Trophoblast cell (in vitro differentiated cells and primary cell): ENCODE results near the gene CIITA.
"Not testable (repeated sequence)": the region's sequence is repeated elsewhere in the genome, so short reads cannot be mapped to it uniquely, and the experiment has no call there.

Experiments used
- DNase-seq, 2 donors: peaks; one replicate each; pipeline ENCODE4 v3.0.0-alpha.2; 2016
- H2AFZ ChIP-seq: 2 replicates; pipeline ENCODE4 v1.6.1; 2013; ENCODE audit warnings: low read length, moderate library complexity, mild to moderate bottlenecking; ENCODE audit not compliant: insufficient read depth, poor library complexity
- H2AK5ac ChIP-seq: 2 replicates; pipeline ENCODE4 v1.6.1; 2013; ENCODE audit warnings: mild to moderate bottlenecking, low read length
- H2BK120ac ChIP-seq: 2 replicates; pipeline ENCODE4 v1.6.1; 2013; ENCODE audit warnings: low read length, mild to moderate bottlenecking, moderate library complexity; ENCODE audit not compliant: insufficient read depth, poor library complexity
- H2BK12ac ChIP-seq: 2 replicates; pipeline ENCODE4 v1.6.1; 2013; ENCODE audit warnings: mild to moderate bottlenecking, low read length, moderate library complexity
- H2BK5ac ChIP-seq: 2 replicates; pipeline ENCODE4 v1.6.1; 2013; ENCODE audit warnings: low read length, low read depth, moderate library complexity, mild to moderate bottlenecking; ENCODE audit not compliant: poor library complexity
- H3K14ac ChIP-seq: 2 replicates; pipeline ENCODE4 v1.6.1; 2013; ENCODE audit warnings: mild to moderate bottlenecking, low read length
- H3K18ac ChIP-seq: 2 replicates; pipeline ENCODE4 v1.6.1; 2013; ENCODE audit warnings: mild to moderate bottlenecking, low read length
- H3K23ac ChIP-seq: 2 replicates; pipeline ENCODE4 v1.6.1; 2013; ENCODE audit warnings: low read length
- H3K27ac ChIP-seq: 2 replicates; pipeline ENCODE4 v1.5.1; 2013; ENCODE audit warnings: low read depth, mild to moderate bottlenecking, inconsistent platforms, low read length, moderate library complexity
- H3K27me3 ChIP-seq: 2 replicates; pipeline ENCODE4 v1.6.1; 2013; ENCODE audit warnings: inconsistent platforms, mild to moderate bottlenecking, low read length, moderate library complexity; ENCODE audit not compliant: insufficient read depth
- H3K36me3 ChIP-seq, 2 experiments: 1 replicate in 1 of 2; 2 replicates in 1 of 2; pipeline ENCODE4 v1.6.1; 2013; ENCODE audit warnings: low read length in 2 of 2, mild to moderate bottlenecking in 2 of 2, moderate library complexity in 1 of 2; ENCODE audit not compliant: insufficient read depth in 2 of 2, control insufficient read depth in 1 of 2
- H3K4ac ChIP-seq: 2 replicates; pipeline ENCODE4 v1.6.1; 2013; ENCODE audit warnings: low read depth, mild to moderate bottlenecking, low read length, moderate library complexity
- H3K4me1 ChIP-seq, 2 experiments: 1 replicate in 1 of 2; 2 replicates in 1 of 2; pipeline ENCODE4 v1.6.1; 2013; ENCODE audit warnings: low read length in 2 of 2, mild to moderate bottlenecking in 2 of 2, moderate library complexity in 1 of 2; ENCODE audit not compliant: insufficient read depth in 2 of 2, control insufficient read depth in 1 of 2
- H3K4me2 ChIP-seq: 2 replicates; pipeline ENCODE4 v1.6.1; 2013; ENCODE audit warnings: inconsistent platforms, mild to moderate bottlenecking, low read length, moderate library complexity
- H3K4me3 ChIP-seq: 2 replicates; pipeline ENCODE4 v1.5.1; 2013; ENCODE audit warnings: mild to moderate bottlenecking, low read depth, low read length, inconsistent platforms
- H3K79me1 ChIP-seq: one replicate; pipeline ENCODE4 v1.6.1; 2013; ENCODE audit warnings: low read length
- H3K79me2 ChIP-seq: 2 replicates; pipeline ENCODE4 v1.6.1; 2013; ENCODE audit warnings: low read length, mild to moderate bottlenecking; ENCODE audit not compliant: control insufficient read depth, insufficient read depth, poor library complexity
- H3K9ac ChIP-seq: 2 replicates; pipeline ENCODE4 v1.6.1; 2013; ENCODE audit warnings: mild to moderate bottlenecking, low read length
- H3K9me3 ChIP-seq: 2 replicates; pipeline ENCODE4 v1.6.1; 2013; ENCODE audit warnings: low read depth, mild to moderate bottlenecking, control low read depth, inconsistent platforms, low read length; ENCODE audit not compliant: insufficient read depth
- H4K12ac ChIP-seq: 2 replicates; pipeline ENCODE4 v1.6.1; 2013; ENCODE audit warnings: low read depth, mild to moderate bottlenecking, low read length, moderate library complexity
- H4K8ac ChIP-seq: 2 replicates; pipeline ENCODE4 v1.6.1; 2013; ENCODE audit warnings: low read depth, mild to moderate bottlenecking, low read length, moderate library complexity
- H4K91ac ChIP-seq: one replicate; pipeline ENCODE4 v1.6.1; 2013; ENCODE audit warnings: low read depth, mild to moderate bottlenecking, low read length, moderate library complexity
- WGBS: extraction: QIAGEN DNeasy Blood & Tissue Kit; methylation state at CpG from one replicate; pipeline ENCODE4 v1.1.7; 2013; ENCODE audit warnings: missing lambda C conversion rate; ENCODE audit not compliant: insufficient read length, insufficient coverage; ENCODE audit errors: extremely low coverage; 5-methylcytosine and 5-hydroxymethylcytosine counted together

CIITA gene

GRCh38 chr16:10923146-10923649 is 46.2 kb downstream of the CIITA start:
- Histone ChIP-seq H3K4me2 (no peak overlapping the region), H2BK120ac (no peak overlapping the region), H3K18ac (no peak overlapping the region), H2AK5ac (no peak overlapping the region), H3K79me1 (no peaks in the 10 kb centered on the region), H2BK12ac (no peak overlapping the region), H3K27ac (no peak overlapping the region), H4K91ac (no peak overlapping the region), H4K12ac (no peak overlapping the region), H3K4ac (no peak overlapping the region), H3K79me2 (no peaks in the 10 kb centered on the region), H3K4me3 (no peak overlapping the region), H3K9me3 (peaks cover 1% of the 10 kb centered on the region), H2AFZ (no peak overlapping the region), H4K8ac (no peak overlapping the region), H2BK5ac (no peak overlapping the region), H3K36me3 (peaks cover 18 to 30% of the 10 kb centered on the region in 2 experiments), H3K23ac (no peak overlapping the region), H3K4me1 (no peaks in the 10 kb centered on the region), H3K27me3 (no peaks in the 10 kb centered on the region), H3K14ac (no peak overlapping the region), H3K9ac (no peak overlapping the region)
- DNase-seq: no peak
- WGBS: no CpG with 5 or more reads among the region's 10 CpGs

- Histone ChIP-seq H3K23ac (no peak overlapping the region), H3K27me3 (no peaks in the 10 kb centered on the region), H4K8ac (no peak overlapping the region), H4K12ac (no peak overlapping the region), H3K4me1 (no peaks in the 10 kb centered on the region), H3K36me3 (peaks cover 22 to 33% of the 10 kb centered on the region in 2 experiments), H4K91ac (no peak overlapping the region), H2BK12ac (no peak overlapping the region), H3K18ac (no peak overlapping the region), H3K4me2 (no peak overlapping the region), H2BK120ac (no peak overlapping the region), H2AK5ac (no peak overlapping the region), H3K9me3 (peaks cover 1% of the 10 kb centered on the region), H2AFZ (no peak overlapping the region), H2BK5ac (no peak overlapping the region), H3K79me1 (no peaks in the 10 kb centered on the region), H3K9ac (no peak overlapping the region), H3K4me3 (no peak overlapping the region), H3K4ac (no peak overlapping the region), H3K27ac (no peak overlapping the region), H3K14ac (no peak overlapping the region), H3K79me2 (no peaks in the 10 kb centered on the region)
- no peak for DNase-seq
- no CpG with 5 or more reads among the region's 14 CpGs for WGBS
These were observed 46.7 kb downstream of the CIITA start for GRCh38 chr16:10923650-10924214.

- H3K9ac ChIP-seq: peak overlapping the region; percentile 43
- not testable (repeated sequence) for H3K9me3 ChIP-seq, H3K4me3 ChIP-seq, H4K8ac ChIP-seq, H3K27me3 ChIP-seq, H2AFZ ChIP-seq, H3K14ac ChIP-seq, H3K79me1 ChIP-seq, H3K18ac ChIP-seq, H2AK5ac ChIP-seq, H4K91ac ChIP-seq, H3K4ac ChIP-seq, H3K27ac ChIP-seq, H3K23ac ChIP-seq, H3K4me1 ChIP-seq, H2BK5ac ChIP-seq, H2BK120ac ChIP-seq, H4K12ac ChIP-seq, H3K4me2 ChIP-seq, H3K79me2 ChIP-seq, DNase-seq, H2BK12ac ChIP-seq
- no CpG with 5 or more reads among the region's 3 CpGs for WGBS
- H3K36me3 ChIP-seq: peaks cover 29 to 44% of the 10 kb centered on the region in 2 experiments
These were observed 48.3 kb downstream of the CIITA start for GRCh38 chr16:10925285-10925684.

DNA sequence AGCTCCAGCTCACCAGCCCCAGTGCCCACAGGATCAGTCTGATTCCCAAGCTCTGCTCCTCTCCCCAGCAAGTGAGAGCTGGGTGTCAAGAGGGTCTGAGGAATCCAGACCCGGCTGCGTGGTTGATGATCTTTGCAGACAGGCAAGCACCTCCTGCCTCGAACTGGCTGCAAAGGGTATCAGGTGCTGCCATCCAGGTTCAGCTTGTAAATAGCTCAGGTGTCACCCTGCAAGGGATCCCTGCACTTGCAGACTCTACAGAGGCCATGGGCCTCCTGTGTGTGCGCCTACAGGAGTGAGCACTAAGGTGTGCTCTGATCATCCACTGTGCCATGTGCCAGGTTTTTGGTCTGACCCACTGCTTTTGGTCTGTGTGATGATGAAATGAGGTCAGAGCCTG is 49.1 kb downstream of the CIITA start:
- H3K79me2 ChIP-seq: no peaks in the 10 kb centered on the region
- H4K8ac ChIP-seq: no peak overlapping the region
- H4K12ac ChIP-seq: no peak overlapping the region
- no peak overlapping the region for H3K9ac ChIP-seq
- no peaks in the 10 kb centered on the region for H3K4me1 ChIP-seq
- no peak overlapping the region for H3K4ac ChIP-seq
- no peak overlapping the region for H2AFZ ChIP-seq
- H2BK12ac ChIP-seq: no peak overlapping the region
- H3K4me2 ChIP-seq: no peak overlapping the region
- no peak overlapping the region for H2BK5ac ChIP-seq
- no peak overlapping the region for H2AK5ac ChIP-seq
- H3K27ac ChIP-seq: no peak overlapping the region
- no CpG with 5 or more reads among the region's 4 CpGs for WGBS
- peaks cover 32 to 47% of the 10 kb centered on the region in 2 experiments for H3K36me3 ChIP-seq
- H3K14ac ChIP-seq: no peak overlapping the region
- DNase-seq: no peak
- no peak overlapping the region for H4K91ac ChIP-seq
- H3K79me1 ChIP-seq: no peaks in the 10 kb centered on the region
- H3K4me3 ChIP-seq: no peak overlapping the region
- H3K9me3 ChIP-seq: peaks cover 1% of the 10 kb centered on the region
- H3K18ac ChIP-seq: no peak overlapping the region
- H3K27me3 ChIP-seq: no peaks in the 10 kb centered on the region
- H2BK120ac ChIP-seq: no peak overlapping the region
- no peak overlapping the region for H3K23ac ChIP-seq
